Measurements from ENCODE around the gene LYPLA2. TPM values are rescaled to one million over a fixed set of nuclear protein-coding genes. Genes with fewer than 3 reads are reported as not detected.
"Not testable (repeated sequence)": the region's sequence is repeated elsewhere in the genome, so short reads cannot be mapped to it uniquely, and the experiment has no call there.

Gene LYPLA2
- total RNA-seq, 1 donor from 2014 or later: 56.2 TPM

DNA sequence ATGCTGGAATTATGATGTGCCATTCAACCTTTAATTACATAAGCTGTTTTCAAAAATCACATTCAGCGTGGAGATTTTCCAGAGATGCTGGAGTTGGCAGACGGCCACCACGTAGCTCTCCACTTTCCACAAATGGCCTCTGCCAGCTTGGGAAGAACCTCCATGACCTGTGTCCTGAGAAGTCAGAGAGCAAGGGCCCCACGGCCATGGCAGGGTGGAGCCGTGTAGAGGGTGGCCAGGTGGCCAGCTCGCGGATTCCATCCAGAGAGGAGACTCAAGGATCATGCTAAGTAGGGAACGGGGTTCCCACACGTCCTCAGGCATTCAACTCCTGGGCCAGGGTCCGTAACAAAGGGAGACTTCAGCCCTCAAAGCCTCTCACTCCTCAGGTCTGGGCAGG is 10.9 kb downstream of the LYPLA2 start:
- H3K9me3 ChIP-seq: no peaks in the 10 kb centered on the region
- no peak for DNase-seq (ENCODE audit: extremely low spot score in 2 of 2)
- peak overlapping the region in 1 of 2 donors; percentile 78 for H3K4me3 ChIP-seq
- no peaks in the 10 kb centered on the region for H3K27me3 ChIP-seq
- no peak overlapping the region for H3K27ac ChIP-seq
- TF ChIP-seq POLR2A (IDR thresholded peaks at IDR 0.05) (no peak), POLR2AphosphoS5 (IDR thresholded peaks at IDR 0.05; ENCODE audit: insufficient read depth in 1 of 2, low read depth in 1 of 2) (no peak)
- TF ChIP-seq, protein P1, sequence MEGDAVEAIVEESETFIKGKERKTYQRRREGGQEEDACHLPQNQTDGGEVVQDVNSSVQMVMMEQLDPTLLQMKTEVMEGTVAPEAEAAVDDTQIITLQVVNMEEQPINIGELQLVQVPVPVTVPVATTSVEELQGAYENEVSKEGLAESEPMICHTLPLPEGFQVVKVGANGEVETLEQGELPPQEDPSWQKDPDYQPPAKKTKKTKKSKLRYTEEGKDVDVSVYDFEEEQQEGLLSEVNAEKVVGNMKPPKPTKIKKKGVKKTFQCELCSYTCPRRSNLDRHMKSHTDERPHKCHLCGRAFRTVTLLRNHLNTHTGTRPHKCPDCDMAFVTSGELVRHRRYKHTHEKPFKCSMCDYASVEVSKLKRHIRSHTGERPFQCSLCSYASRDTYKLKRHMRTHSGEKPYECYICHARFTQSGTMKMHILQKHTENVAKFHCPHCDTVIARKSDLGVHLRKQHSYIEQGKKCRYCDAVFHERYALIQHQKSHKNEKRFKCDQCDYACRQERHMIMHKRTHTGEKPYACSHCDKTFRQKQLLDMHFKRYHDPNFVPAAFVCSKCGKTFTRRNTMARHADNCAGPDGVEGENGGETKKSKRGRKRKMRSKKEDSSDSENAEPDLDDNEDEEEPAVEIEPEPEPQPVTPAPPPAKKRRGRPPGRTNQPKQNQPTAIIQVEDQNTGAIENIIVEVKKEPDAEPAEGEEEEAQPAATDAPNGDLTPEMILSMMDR (IDR thresholded peaks at IDR 0.05): no peak
- H3K36me3 ChIP-seq: peaks cover 0 to 9% of the 10 kb centered on the region in 2 donors
- intact Hi-C loops (cut with DNase I): no loop called here
- H3K4me1 ChIP-seq: peaks cover 26% of the 10 kb centered on the region

DNA sequence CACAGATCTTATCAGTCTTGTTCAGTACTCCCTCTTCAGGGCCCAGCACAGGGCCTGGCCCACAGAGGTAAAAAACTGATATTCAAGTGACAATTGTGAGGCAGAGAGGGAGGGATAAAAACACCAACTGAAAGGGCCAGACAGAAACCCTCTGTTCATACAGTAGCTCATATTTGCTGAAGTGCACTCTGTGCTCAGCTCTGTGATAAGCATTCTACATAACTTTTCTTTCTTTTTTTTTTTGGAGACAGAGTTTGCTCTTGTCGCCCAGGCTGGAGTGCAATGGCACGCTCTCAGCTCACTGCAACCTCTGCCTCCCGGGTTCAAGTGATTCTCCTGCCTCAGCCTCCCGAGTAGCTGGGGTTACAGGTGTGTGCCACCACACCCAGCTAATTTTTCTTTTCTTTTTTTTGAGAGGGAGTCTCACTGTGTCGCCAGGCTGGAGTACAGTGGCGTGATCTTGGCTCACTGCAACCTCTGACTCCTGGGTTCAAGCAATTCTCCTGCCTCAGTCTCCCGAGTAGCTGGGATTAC is 11.9 kb downstream of the LYPLA2 start:
- H3K27me3 ChIP-seq; H3K36me3 ChIP-seq; H3K4me3 ChIP-seq; H3K9me3 ChIP-seq; DNase-seq (ENCODE audit: extremely low spot score in 2 of 2); intact Hi-C loops (cut with DNase I); H3K27ac ChIP-seq: not testable (repeated sequence)
- H3K4me1 ChIP-seq: peaks cover 26% of the 10 kb centered on the region

DNA sequence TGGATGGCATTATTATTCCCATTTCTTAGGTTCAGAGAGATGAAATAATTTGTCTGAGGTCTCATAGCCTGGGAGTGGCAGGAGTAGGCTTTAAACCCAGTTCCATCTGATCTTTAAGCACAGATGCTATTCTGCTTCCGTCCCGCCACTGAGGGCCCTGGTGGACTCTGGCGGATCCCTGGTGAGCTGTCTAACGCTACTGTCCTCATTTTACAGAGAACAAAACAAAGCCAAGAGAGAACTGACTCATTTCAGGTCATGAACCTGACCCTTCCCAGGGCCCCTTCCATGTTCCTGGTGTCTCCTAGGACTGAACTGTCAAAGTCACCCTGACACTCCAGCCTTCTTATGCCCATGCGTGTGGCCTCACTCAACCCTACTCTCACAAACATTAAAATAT is 12.7 kb downstream of the LYPLA2 start:
- intact Hi-C loops (cut with DNase I): no loop called here
- no peaks in the 10 kb centered on the region for H3K27me3 ChIP-seq
- H3K4me1 ChIP-seq: peaks cover 24% of the 10 kb centered on the region
- DNase-seq (ENCODE audit: extremely low spot score in 2 of 2): no peak
- no peak overlapping the region for H3K27ac ChIP-seq
- no peak overlapping the region for H3K4me3 ChIP-seq
- peaks cover 0 to 9% of the 10 kb centered on the region in 2 donors for H3K36me3 ChIP-seq
- H3K9me3 ChIP-seq: no peaks in the 10 kb centered on the region
- TF ChIP-seq, protein P1 (IDR thresholded peaks at IDR 0.05): no peak
- no peak for TF ChIP-seq POLR2AphosphoS5 (IDR thresholded peaks at IDR 0.05; ENCODE audit: insufficient read depth in 1 of 2, low read depth in 1 of 2)
- no peak for TF ChIP-seq POLR2A (IDR thresholded peaks at IDR 0.05)

DNA sequence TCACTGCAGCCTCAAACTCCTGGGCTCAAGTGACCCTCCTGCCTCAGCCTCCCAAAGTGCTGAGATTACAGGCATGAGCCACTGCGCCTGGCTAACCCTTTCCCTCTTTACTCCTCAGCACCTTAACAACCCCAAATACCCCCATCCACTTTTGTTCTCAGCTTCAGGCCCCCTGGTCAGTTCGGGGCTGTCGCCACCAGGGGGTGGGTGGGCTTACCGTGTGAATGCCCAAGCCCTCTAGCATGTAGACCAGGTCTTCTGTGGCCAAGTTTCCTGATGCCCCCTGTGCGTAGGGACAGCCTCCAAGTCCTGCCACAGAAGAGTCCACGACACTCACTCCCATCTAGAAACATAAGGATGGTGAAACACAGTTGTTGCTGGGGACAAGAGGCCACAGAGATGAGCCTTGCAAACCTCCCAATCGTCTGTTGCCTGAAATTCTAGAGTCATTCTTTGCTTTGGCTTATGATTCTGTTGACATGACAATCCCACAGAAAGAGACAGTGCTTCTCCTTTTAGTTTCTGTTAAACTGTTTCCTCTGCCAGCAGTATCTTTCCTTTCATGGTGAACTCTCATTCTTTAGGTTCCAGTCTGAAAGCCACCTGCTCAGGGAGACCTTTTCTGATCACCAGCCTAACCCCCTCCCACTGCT is 13.4 kb downstream of the LYPLA2 start:
- intact Hi-C loops (cut with DNase I): no loop called here
- H3K4me3 ChIP-seq: no peak overlapping the region
- no peak overlapping the region for H3K27ac ChIP-seq
- TF ChIP-seq, protein P1 (IDR thresholded peaks at IDR 0.05): no peak
- no peak for TF ChIP-seq POLR2A (IDR thresholded peaks at IDR 0.05)
- no peak for TF ChIP-seq POLR2AphosphoS5 (IDR thresholded peaks at IDR 0.05; ENCODE audit: insufficient read depth in 1 of 2, low read depth in 1 of 2)
- H3K9me3 ChIP-seq: no peaks in the 10 kb centered on the region
- no peaks in the 10 kb centered on the region for H3K27me3 ChIP-seq
- peaks cover 17% of the 10 kb centered on the region for H3K4me1 ChIP-seq
- no peak for DNase-seq (ENCODE audit: extremely low spot score in 2 of 2)
- H3K36me3 ChIP-seq: peaks cover 0 to 9% of the 10 kb centered on the region in 2 donors

DNA sequence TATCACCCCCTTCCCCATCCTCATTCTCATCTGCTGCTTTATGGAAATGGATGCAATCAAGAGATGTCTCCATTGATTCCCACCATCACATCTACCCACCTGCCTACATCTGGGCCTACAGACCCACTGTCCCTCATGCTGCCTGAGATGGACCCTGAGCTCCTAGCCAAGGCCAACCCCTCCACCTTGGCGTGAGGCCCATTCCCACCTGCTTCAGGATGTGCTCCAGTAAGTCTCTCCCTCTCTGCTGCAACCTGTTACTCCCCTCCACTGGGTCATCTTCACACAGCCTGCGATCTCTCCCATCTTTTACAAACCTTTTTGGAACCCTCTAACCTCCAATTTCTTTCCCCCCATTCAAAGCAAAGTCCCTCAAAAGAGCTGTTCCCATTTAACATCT is 14.1 kb downstream of the LYPLA2 start:
- no peak overlapping the region for H3K27ac ChIP-seq
- no peak overlapping the region for H3K4me3 ChIP-seq
- H3K4me1 ChIP-seq: peaks cover 10% of the 10 kb centered on the region
- TF ChIP-seq POLR2AphosphoS5 (IDR thresholded peaks at IDR 0.05; ENCODE audit: insufficient read depth in 1 of 2, low read depth in 1 of 2) (no peak), POLR2A (IDR thresholded peaks at IDR 0.05) (no peak)
- TF ChIP-seq, protein P1 (IDR thresholded peaks at IDR 0.05): no peak
- intact Hi-C loops (cut with DNase I): no loop called here
- no peaks in the 10 kb centered on the region for H3K27me3 ChIP-seq
- H3K36me3 ChIP-seq: peaks cover 0 to 9% of the 10 kb centered on the region in 2 donors
- DNase-seq (ENCODE audit: extremely low spot score in 2 of 2): no peak
- no peaks in the 10 kb centered on the region for H3K9me3 ChIP-seq
